Upper lobe of right lung (tissue), 1 donor: ENCODE data around the gene PNMA6F. TPM values are rescaled to one million over a fixed set of nuclear protein-coding genes. Genes with fewer than 3 reads are reported as not detected.
A peak's percentile ranks its signal among the peaks of the same experiment; 100 is the strongest.
"Not testable (repeated sequence)": the region's sequence is repeated elsewhere in the genome, so short reads cannot be mapped to it uniquely, and the experiment has no call there.

ENCODE experiments used
- ATAC-seq: fragments of 200-7000 bp; cut with Tn5 transposase; one replicate; pipeline ENCODE4 v1.9.1; 2020; ENCODE audit warnings: mild to moderate bottlenecking, moderate library complexity
- DNase-seq: peaks from one replicate; pipeline ENCODE4 v3.0.0-alpha.2; 2020
- H3K27ac ChIP-seq: fragments of 200-600 bp; one replicate; pipeline ENCODE4 v1.8.0; 2022
- H3K27me3 ChIP-seq: fragments of 200-600 bp; one replicate; pipeline ENCODE4 v1.8.0; 2022; ENCODE audit warnings: mild to moderate bottlenecking
- H3K36me3 ChIP-seq: fragments of 200-600 bp; one replicate; pipeline ENCODE4 v1.8.0; 2022
- H3K4me1 ChIP-seq: fragments of 200-600 bp; one replicate; pipeline ENCODE4 v1.8.0; 2022
- H3K4me3 ChIP-seq: fragments of 200-600 bp; one replicate; pipeline ENCODE4 v1.8.0; 2022; ENCODE audit warnings: mild to moderate bottlenecking
- H3K9me3 ChIP-seq: fragments of 200-600 bp; one replicate; pipeline ENCODE4 v1.8.0; 2022
- CTCF ChIP-seq: fragments of 200-600 bp; IDR thresholded peaks from one replicate; pipeline ENCODE4 v1.8.0; 2022; ENCODE audit warnings: antibody characterized with exemption
- intact Hi-C: fragments of 100-400 bp; cut with DNase I; formaldehyde crosslinking; loops from one replicate; pipeline ENCODE4 v1.11.0; 2022
- total RNA-seq: library from RNA; stranded (reverse); fragmentation: NEBNext Ultra II Directional; extraction: Animal tissue kit (Norgen Biotek cat#: 25700); gene quantifications from one replicate; pipeline ENCODE4 v1.2.1, GENCODE V29; 2021
- donor health status: DM: no; HTN: yes; CAD: no; lungs with severe emphysema.

The PNMA6F gene
- total RNA-seq, 1 donor from 2014 or later = not detected

- no peak overlapping the region for H3K27ac ChIP-seq
- no peak for TF ChIP-seq CTCF
- intact Hi-C loops = no loop called here
- DNase-seq (no peak), ATAC-seq (no peak)
- no peak overlapping the region for H3K4me3 ChIP-seq
- no peaks in the 10 kb centered on the region for H3K36me3 ChIP-seq
- H3K4me1 ChIP-seq = no peaks in the 10 kb centered on the region
- H3K9me3 ChIP-seq = no peaks in the 10 kb centered on the region
- H3K27me3 ChIP-seq = no peaks in the 10 kb centered on the region
These were observed 24.2 kb downstream of the PNMA6F start for GRCh38 chrX:153297376-153297775.

GRCh38 chrX:153293485-153294071 lies 28.0 kb downstream of the PNMA6F start:
- intact Hi-C loops, H3K27me3 ChIP-seq, DNase-seq, H3K27ac ChIP-seq, H3K4me1 ChIP-seq, H3K4me3 ChIP-seq, H3K36me3 ChIP-seq, H3K9me3 ChIP-seq: not testable (repeated sequence)
- ATAC-seq = peak; percentile 81

- ATAC-seq, H3K4me3 ChIP-seq, DNase-seq, H3K9me3 ChIP-seq, H3K4me1 ChIP-seq, H3K27me3 ChIP-seq, H3K27ac ChIP-seq, intact Hi-C loops, H3K36me3 ChIP-seq: not testable (repeated sequence)
These were observed 32.8 kb downstream of the PNMA6F start for GRCh38 chrX:153288807-153289206.

- H3K4me3 ChIP-seq, H3K4me1 ChIP-seq, DNase-seq, H3K36me3 ChIP-seq, intact Hi-C loops, H3K9me3 ChIP-seq, ATAC-seq, H3K27me3 ChIP-seq, H3K27ac ChIP-seq: not testable (repeated sequence)
These were observed 35.9 kb downstream of the PNMA6F start for GRCh38 chrX:153285678-153286077.

- H3K4me1 ChIP-seq, DNase-seq, H3K27me3 ChIP-seq, H3K27ac ChIP-seq, H3K36me3 ChIP-seq, intact Hi-C loops, ATAC-seq, H3K4me3 ChIP-seq, H3K9me3 ChIP-seq: not testable (repeated sequence)
These were observed 37.6 kb downstream of the PNMA6F start for GRCh38 chrX:153283982-153284381.

- H3K4me3 ChIP-seq, DNase-seq, intact Hi-C loops, H3K27ac ChIP-seq, ATAC-seq, H3K27me3 ChIP-seq, H3K4me1 ChIP-seq, H3K36me3 ChIP-seq, H3K9me3 ChIP-seq: not testable (repeated sequence)
These were observed 39.8 kb downstream of the PNMA6F start for GRCh38 chrX:153281784-153282183.

GRCh38 chrX:153279304-153279703 lies 42.3 kb downstream of the PNMA6F start:
- H3K27me3 ChIP-seq, H3K9me3 ChIP-seq, ATAC-seq, H3K27ac ChIP-seq, DNase-seq, intact Hi-C loops, H3K4me1 ChIP-seq, H3K36me3 ChIP-seq, H3K4me3 ChIP-seq: not testable (repeated sequence)

GRCh38 chrX:153276049-153276448 lies 45.5 kb downstream of the PNMA6F start:
- H3K27me3 ChIP-seq, DNase-seq, H3K36me3 ChIP-seq, H3K27ac ChIP-seq, H3K4me3 ChIP-seq, H3K9me3 ChIP-seq, H3K4me1 ChIP-seq, intact Hi-C loops, ATAC-seq: not testable (repeated sequence)

GRCh38 chrX:153275418-153275817 lies 46.1 kb downstream of the PNMA6F start:
- H3K4me1 ChIP-seq, H3K36me3 ChIP-seq, H3K9me3 ChIP-seq, intact Hi-C loops, H3K27me3 ChIP-seq, DNase-seq, H3K4me3 ChIP-seq, ATAC-seq, H3K27ac ChIP-seq: not testable (repeated sequence)

GRCh38 chrX:153272584-153272983 lies 49.0 kb downstream of the PNMA6F start:
- intact Hi-C loops, H3K27me3 ChIP-seq, H3K4me3 ChIP-seq, H3K4me1 ChIP-seq, H3K36me3 ChIP-seq, H3K27ac ChIP-seq, ATAC-seq, H3K9me3 ChIP-seq, DNase-seq: not testable (repeated sequence)

GRCh38 chrX:153272070-153272469 lies 49.5 kb downstream of the PNMA6F start:
- DNase-seq, H3K27me3 ChIP-seq, H3K9me3 ChIP-seq, H3K4me1 ChIP-seq, H3K27ac ChIP-seq, intact Hi-C loops, ATAC-seq, H3K4me3 ChIP-seq, H3K36me3 ChIP-seq: not testable (repeated sequence)
